GM12801 (cell line): ENCODE measurements around the gene SLC25A4.

ENCODE experiments used
- CTCF ChIP-seq: IDR thresholded peaks from one replicate; pipeline ENCODE4 v1.5.1; 2011; ENCODE audit warnings: control low read depth; ENCODE audit not compliant: insufficient read length; ENCODE audit errors: extremely low read depth

The SLC25A4 gene

GRCh38 chr4:185112104-185112503 lies 31.0 kb upstream of the SLC25A4 start:
- no peak for TF ChIP-seq CTCF

GRCh38 chr4:185113340-185113739 lies 29.7 kb upstream of the SLC25A4 start:
- TF ChIP-seq CTCF: no peak

- TF ChIP-seq CTCF: no peak
Measured at GRCh38 chr4:185115827-185116232, 27.2 kb upstream of the SLC25A4 start.

GRCh38 chr4:185117300-185117934 lies 25.6 kb upstream of the SLC25A4 start:
- TF ChIP-seq CTCF: no peak

- TF ChIP-seq CTCF: no peak
Measured at GRCh38 chr4:185118876-185119275, 24.2 kb upstream of the SLC25A4 start.

GRCh38 chr4:185119927-185120630 lies 23.0 kb upstream of the SLC25A4 start:
- TF ChIP-seq CTCF: no peak

GRCh38 chr4:185120631-185120946 lies 22.5 kb upstream of the SLC25A4 start:
- no peak for TF ChIP-seq CTCF
